Tibial nerve (tissue), 4 donors: ENCODE data around the gene SPATS2. TPM values are rescaled to one million over a fixed set of nuclear protein-coding genes. Genes with fewer than 3 reads are reported as not detected.
A peak's percentile ranks its signal among the peaks of the same experiment; 100 is the strongest.

Experiments used
- DNase-seq, 2 donors: peaks; one replicate each; pipeline ENCODE4 v3.0.0-alpha.2; 2019; ENCODE audit warnings: low spot score in 2 of 2
- H3K27ac ChIP-seq, 4 donors: fragments of 200-600 bp; sonication (generic) in 3 of 4; one replicate each; pipeline ENCODE4 v1.5.1; 2017 to 2019; ENCODE audit warnings: mild to moderate bottlenecking in 1 of 4
- H3K27me3 ChIP-seq, 2 donors: fragments of 200-600 bp; sonication (generic) in 1 of 2; one replicate each; pipeline versions ENCODE4 v1.5.1 to v1.6.0; 2017 to 2019
- H3K36me3 ChIP-seq, 3 donors: fragments of 200-600 bp; sonication (generic); one replicate each; pipeline ENCODE4 v1.5.1; 2018 to 2019
- H3K4me1 ChIP-seq, 4 donors: fragments of 200-600 bp; sonication (generic) in 3 of 4; one replicate each; pipeline ENCODE4 v1.5.1; 2017 to 2019
- H3K4me3 ChIP-seq, 4 donors: fragments of 200-600 bp; sonication (generic) in 3 of 4; one replicate each; pipeline ENCODE4 v1.5.1; 2017 to 2019; ENCODE audit warnings: mild to moderate bottlenecking in 1 of 4, moderate library complexity in 1 of 4
- H3K9me3 ChIP-seq, 4 donors: fragments of 200-600 bp; sonication (generic) in 3 of 4; one replicate each; pipeline ENCODE4 v1.5.1; 2017 to 2019
- EP300 ChIP-seq, 2 donors: sonication (generic); formaldehyde crosslinking; IDR thresholded peaks; one replicate each; pipeline ENCODE4 v1.6.1; 2017; ENCODE audit warnings: antibody characterized with exemption in 2 of 2, mild to moderate bottlenecking in 1 of 2
- POLR2A ChIP-seq, 2 donors: fragments of 450-650 bp; IDR thresholded peaks; one replicate each; pipeline ENCODE4 v1.6.1; 2017; ENCODE audit warnings: antibody characterized with exemption in 2 of 2, mild to moderate bottlenecking in 2 of 2, moderate library complexity in 2 of 2
- WGBS, 2 donors: methylation state at CpG; one replicate each; pipeline ENCODE4 v1.1.5; 2018; 5-methylcytosine and 5-hydroxymethylcytosine counted together
- total RNA-seq, 4 donors: library from RNA; depleted of rRNA; stranded (reverse); fragments of >200 nt; gene quantifications; one replicate each; pipeline ENCODE4 v1.1.0, GENCODE V29; 2016
- TF ChIP-seq, protein P1 (sequence below), 5 experiments: fragments of 200-600 bp in 3 of 5; fragments of 450-650 bp in 2 of 5; sonication (generic) in 3 of 5; IDR thresholded peaks; one replicate each; pipeline ENCODE4 v1.5.1; 2016 to 2019; ENCODE audit warnings: antibody characterized with exemption in 5 of 5, mild to moderate bottlenecking in 3 of 5, moderate library complexity in 2 of 5

SPATS2 gene
- total RNA-seq, 4 donors from 2014 or later: 5.9 to 14.7 (median 9.8) TPM

DNA sequence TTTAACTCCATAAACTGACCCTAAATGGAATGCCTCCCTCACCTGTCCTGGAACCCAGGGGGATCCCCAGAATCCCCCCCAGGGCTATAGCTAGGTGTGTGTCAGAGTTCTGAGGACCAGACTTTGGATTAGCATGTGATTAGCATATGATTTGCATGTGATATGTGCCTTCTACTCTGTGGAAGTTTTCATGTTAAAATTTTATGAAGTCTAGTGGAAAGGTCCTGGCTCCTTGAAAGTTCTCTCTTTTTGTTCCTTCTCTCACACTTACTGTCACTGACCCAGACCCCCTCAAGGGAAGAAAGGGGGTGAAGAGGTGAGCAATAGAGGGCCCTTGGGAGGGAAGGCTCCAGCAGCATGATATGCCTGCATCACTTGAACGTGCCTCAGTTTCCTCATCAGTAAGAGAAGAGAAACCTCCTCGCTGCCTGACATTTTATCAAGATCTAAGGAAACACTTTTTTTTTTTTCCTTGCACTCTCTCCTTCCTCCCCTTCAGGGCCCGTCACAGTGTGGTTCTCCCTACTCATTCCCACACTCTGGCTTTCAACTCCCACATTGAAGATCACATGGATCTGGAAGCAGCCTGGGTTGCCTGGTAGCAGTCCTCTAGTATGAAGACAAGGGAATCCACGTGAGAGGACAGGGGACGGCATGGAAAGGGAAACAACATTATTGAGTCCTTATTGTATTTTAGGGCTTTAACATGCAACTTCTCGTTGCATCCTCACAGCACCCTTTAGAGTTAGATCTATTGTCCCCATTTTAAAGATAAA is 27.0 kb upstream of the SPATS2 start:
- TF ChIP-seq POLR2A (IDR thresholded peaks at IDR 0.05) (no peak), EP300 (IDR thresholded peaks at IDR 0.05) (no peak)
- TF ChIP-seq, protein P1, sequence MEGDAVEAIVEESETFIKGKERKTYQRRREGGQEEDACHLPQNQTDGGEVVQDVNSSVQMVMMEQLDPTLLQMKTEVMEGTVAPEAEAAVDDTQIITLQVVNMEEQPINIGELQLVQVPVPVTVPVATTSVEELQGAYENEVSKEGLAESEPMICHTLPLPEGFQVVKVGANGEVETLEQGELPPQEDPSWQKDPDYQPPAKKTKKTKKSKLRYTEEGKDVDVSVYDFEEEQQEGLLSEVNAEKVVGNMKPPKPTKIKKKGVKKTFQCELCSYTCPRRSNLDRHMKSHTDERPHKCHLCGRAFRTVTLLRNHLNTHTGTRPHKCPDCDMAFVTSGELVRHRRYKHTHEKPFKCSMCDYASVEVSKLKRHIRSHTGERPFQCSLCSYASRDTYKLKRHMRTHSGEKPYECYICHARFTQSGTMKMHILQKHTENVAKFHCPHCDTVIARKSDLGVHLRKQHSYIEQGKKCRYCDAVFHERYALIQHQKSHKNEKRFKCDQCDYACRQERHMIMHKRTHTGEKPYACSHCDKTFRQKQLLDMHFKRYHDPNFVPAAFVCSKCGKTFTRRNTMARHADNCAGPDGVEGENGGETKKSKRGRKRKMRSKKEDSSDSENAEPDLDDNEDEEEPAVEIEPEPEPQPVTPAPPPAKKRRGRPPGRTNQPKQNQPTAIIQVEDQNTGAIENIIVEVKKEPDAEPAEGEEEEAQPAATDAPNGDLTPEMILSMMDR (IDR thresholded peaks at IDR 0.05): no peak
- no peak overlapping the region for H3K27ac ChIP-seq
- H3K27me3 ChIP-seq: peaks cover 4 to 91% of the 10 kb centered on the region in 2 donors
- H3K4me1 ChIP-seq: peaks cover 0 to 52% (median 25%) of the 10 kb centered on the region in 4 donors
- no peaks in the 10 kb centered on the region for H3K36me3 ChIP-seq
- WGBS, 2 donors: 61 to 77% methylated on average over 6 of the region's 6 CpGs
- no peak for DNase-seq
- no peak overlapping the region for H3K4me3 ChIP-seq
- no peaks in the 10 kb centered on the region for H3K9me3 ChIP-seq

DNA sequence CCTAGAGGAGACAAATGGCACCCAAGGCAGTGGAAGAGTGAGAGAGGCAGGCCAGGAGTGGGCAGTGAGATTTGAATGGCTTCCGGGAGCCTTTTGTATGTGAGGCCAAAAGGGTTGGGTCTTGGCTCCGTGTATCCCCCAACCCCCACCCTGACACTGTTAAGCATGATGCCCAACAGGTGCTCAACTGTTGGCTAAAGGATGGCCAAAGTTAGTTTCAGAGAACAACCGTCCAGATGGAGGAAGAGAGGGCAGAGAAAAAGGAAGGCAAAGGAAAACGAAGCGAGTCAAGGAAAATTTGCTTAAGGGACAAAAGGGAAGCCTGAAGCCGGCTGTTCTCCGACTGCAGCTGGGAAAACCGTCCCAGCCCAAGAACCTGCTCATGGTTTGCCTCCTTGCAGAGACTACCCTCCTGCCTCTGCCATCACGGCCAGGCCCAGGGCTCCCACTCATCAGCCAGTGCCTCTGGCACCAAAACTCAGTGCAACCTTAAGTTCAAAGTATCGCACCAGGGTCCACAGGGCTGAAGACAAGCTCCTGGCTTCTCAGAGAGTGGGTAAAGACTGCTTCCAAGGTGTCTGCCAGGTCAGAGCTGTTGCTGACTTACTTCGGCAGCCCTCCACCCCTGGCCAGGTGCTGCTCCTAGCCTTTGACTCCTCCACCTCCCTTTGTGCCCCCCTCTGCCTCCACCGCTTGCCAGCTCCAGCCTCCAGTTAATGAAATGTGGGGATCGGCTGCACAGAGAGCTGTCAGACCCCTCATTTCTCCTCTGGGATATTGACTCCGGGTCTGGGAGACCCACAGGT is 26.1 kb upstream of the SPATS2 start:
- Histone ChIP-seq H3K36me3 (no peaks in the 10 kb centered on the region), H3K9me3 (no peaks in the 10 kb centered on the region), H3K4me3 (no peak overlapping the region), H3K27me3 (peaks cover 5 to 91% of the 10 kb centered on the region in 2 donors), H3K27ac (no peak overlapping the region), H3K4me1 (peaks cover 0 to 57% (median 34%) of the 10 kb centered on the region in 4 donors)
- 46 to 54% methylated on average over 14 of the region's 14 CpGs for WGBS, 2 donors
- TF ChIP-seq POLR2A (IDR thresholded peaks at IDR 0.05) (no peak), EP300 (IDR thresholded peaks at IDR 0.05) (no peak)
- TF ChIP-seq, protein P1 (IDR thresholded peaks at IDR 0.05): no peak
- DNase-seq: no peak

- Histone ChIP-seq H3K9me3 (no peaks in the 10 kb centered on the region), H3K4me3 (peak overlapping the region in 2 of 4 donors; percentile 38 to 56), H3K27me3 (peaks cover 8 to 91% of the 10 kb centered on the region in 2 donors), H3K4me1 (peaks cover 0 to 57% (median 37%) of the 10 kb centered on the region in 4 donors), H3K27ac (no peak overlapping the region), H3K36me3 (no peaks in the 10 kb centered on the region)
- WGBS, 2 donors: 34 to 39% methylated on average over 21 of the region's 21 CpGs
- no peak for DNase-seq
- no peak for TF ChIP-seq POLR2A (IDR thresholded peaks at IDR 0.05)
- TF ChIP-seq, protein P1 (IDR thresholded peaks at IDR 0.05): no peak
- TF ChIP-seq EP300 (IDR thresholded peaks at IDR 0.05): no peak
Observed at GRCh38 chr12:49341777-49342065, 25.5 kb upstream of the SPATS2 start.

- no peak overlapping the region for H3K27ac ChIP-seq
- no peaks in the 10 kb centered on the region for H3K36me3 ChIP-seq
- peaks cover 0 to 57% (median 41%) of the 10 kb centered on the region in 4 donors for H3K4me1 ChIP-seq
- H3K27me3 ChIP-seq: peaks cover 10 to 91% of the 10 kb centered on the region in 2 donors
- no peaks in the 10 kb centered on the region for H3K9me3 ChIP-seq
- peak in 1 of 2 donors; percentile 40 for DNase-seq
- H3K4me3 ChIP-seq: peak overlapping the region; percentile 21 to 59 (median 47)
- 1 to 2% methylated on average over 34 to 45 of the region's 58 CpGs for WGBS, 2 donors
- TF ChIP-seq POLR2A (IDR thresholded peaks at IDR 0.05) (no peak), EP300 (IDR thresholded peaks at IDR 0.05) (no peak)
- TF ChIP-seq, protein P1 (IDR thresholded peaks at IDR 0.05): peak; percentile 77 to 83 (median 79)
Observed at GRCh38 chr12:49342066-49342913, 25.0 kb upstream of the SPATS2 start.
